Esophagus muscularis mucosa (tissue), 4 donors: Measurements from ENCODE around the gene FTO. TPM values are rescaled to one million over a fixed set of nuclear protein-coding genes. Genes with fewer than 3 reads are reported as not detected.
A peak's percentile ranks its signal among the peaks of the same experiment; 100 is the strongest.

Experiments used
- DNase-seq: peaks from one replicate; pipeline ENCODE4 v3.0.0-alpha.2; 2017; ENCODE audit errors: extremely low spot score
- H3K27ac ChIP-seq, 4 donors: fragments of 200-600 bp; sonication (generic); replicated peaks in 1 of 4; 1 replicate in 3 of 4; 2 replicates in 1 of 4; pipeline ENCODE4 v1.5.1; 2016 to 2019; ENCODE audit warnings: mild to moderate bottlenecking in 1 of 4
- H3K27me3 ChIP-seq, 4 donors: fragments of 200-600 bp; sonication (generic); one replicate each; pipeline versions ENCODE4 v1.5.1 to v1.6.0; 2016 to 2019
- H3K36me3 ChIP-seq, 4 donors: fragments of 200-600 bp; sonication (generic); one replicate each; pipeline ENCODE4 v1.5.1; 2016 to 2019
- H3K4me1 ChIP-seq, 4 donors: fragments of 200-600 bp; sonication (generic); one replicate each; pipeline ENCODE4 v1.5.1; 2016 to 2019
- H3K4me3 ChIP-seq, 4 donors: fragments of 200-600 bp; sonication (generic); 1 replicate in 2 of 4; 2 replicates in 2 of 4; pipeline ENCODE4 v1.5.1; 2016 to 2019; ENCODE audit warnings: mild to moderate bottlenecking in 4 of 4, moderate library complexity in 1 of 4
- H3K9me3 ChIP-seq, 4 donors: fragments of 200-600 bp; sonication (generic); 1 replicate in 3 of 4; 2 replicates in 1 of 4; pipeline ENCODE4 v1.5.1; 2016 to 2019
- EP300 ChIP-seq: sonication (generic); formaldehyde crosslinking; IDR thresholded peaks from one replicate; pipeline ENCODE4 v1.6.1; 2017; ENCODE audit warnings: antibody characterized with exemption
- POLR2A ChIP-seq: fragments of 450-650 bp; IDR thresholded peaks from one replicate; pipeline ENCODE4 v1.6.1; 2017; ENCODE audit warnings: antibody characterized with exemption, moderate library complexity, mild to moderate bottlenecking, low read depth
- POLR2AphosphoS5 ChIP-seq, 2 donors: sonication (generic); formaldehyde crosslinking; IDR thresholded peaks; one replicate each; pipeline ENCODE4 v1.6.1; 2017; ENCODE audit warnings: antibody characterized with exemption in 2 of 2
- WGBS: methylation state at CpG from one replicate; pipeline ENCODE4 v1.1.5; 2018; 5-methylcytosine and 5-hydroxymethylcytosine counted together
- intact Hi-C: fragments of 100-400 bp; cut with DNase I; formaldehyde crosslinking; loops from one replicate; pipeline ENCODE4 v1.15.1; 2023
- total RNA-seq, 4 donors: library from RNA; depleted of rRNA; stranded (reverse); fragments of >200 nt; gene quantifications; one replicate each; pipeline versions ENCODE4 v1.1.0 to v1.2.1, GENCODE V29; 2016
- TF ChIP-seq, protein P1 (sequence below), 3 experiments: fragments of 200-600 bp in 2 of 3; fragments of 450-650 bp in 1 of 3; sonication (generic) in 2 of 3; IDR thresholded peaks; one replicate each; pipeline ENCODE4 v1.5.1; 2017 to 2019; ENCODE audit warnings: antibody characterized with exemption in 3 of 3, mild to moderate bottlenecking in 2 of 3, moderate library complexity in 1 of 3

The FTO gene
- total RNA-seq, 4 donors from 2014 or later: 101 to 121 (median 112) TPM

DNA sequence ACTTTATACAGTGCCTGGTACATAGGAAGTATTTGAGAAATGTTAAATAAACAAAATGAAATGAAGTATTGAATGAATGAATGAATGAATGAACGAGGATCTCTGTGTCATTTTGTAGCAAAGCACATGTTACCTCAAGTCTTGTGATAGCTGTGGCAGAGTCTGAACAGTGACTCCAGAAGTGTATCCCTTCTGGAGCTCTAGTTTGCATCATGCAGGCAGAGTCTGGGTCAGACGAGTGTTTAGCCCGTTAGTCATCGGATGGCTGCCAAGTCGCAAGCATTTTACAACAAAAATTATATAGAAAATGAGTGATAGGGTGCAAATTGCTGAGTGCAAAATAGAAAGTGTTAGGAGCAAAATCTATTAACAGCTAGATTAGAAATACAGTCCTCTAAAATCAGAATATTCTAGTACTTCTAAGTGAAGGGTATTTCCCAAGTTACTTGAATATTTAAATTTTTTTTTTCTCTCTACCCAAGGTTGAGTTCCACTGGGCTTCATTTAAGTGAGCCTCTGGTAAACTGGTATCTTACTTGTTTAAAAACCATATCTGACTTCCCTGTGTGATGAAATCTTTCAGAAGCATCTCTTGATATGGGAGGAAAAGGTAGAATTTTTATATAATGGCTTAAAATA is 113.3 kb downstream of the FTO start:
- intact Hi-C loops: no loop called here
- 50% methylated on average over 5 of the region's 5 CpGs for WGBS

DNA sequence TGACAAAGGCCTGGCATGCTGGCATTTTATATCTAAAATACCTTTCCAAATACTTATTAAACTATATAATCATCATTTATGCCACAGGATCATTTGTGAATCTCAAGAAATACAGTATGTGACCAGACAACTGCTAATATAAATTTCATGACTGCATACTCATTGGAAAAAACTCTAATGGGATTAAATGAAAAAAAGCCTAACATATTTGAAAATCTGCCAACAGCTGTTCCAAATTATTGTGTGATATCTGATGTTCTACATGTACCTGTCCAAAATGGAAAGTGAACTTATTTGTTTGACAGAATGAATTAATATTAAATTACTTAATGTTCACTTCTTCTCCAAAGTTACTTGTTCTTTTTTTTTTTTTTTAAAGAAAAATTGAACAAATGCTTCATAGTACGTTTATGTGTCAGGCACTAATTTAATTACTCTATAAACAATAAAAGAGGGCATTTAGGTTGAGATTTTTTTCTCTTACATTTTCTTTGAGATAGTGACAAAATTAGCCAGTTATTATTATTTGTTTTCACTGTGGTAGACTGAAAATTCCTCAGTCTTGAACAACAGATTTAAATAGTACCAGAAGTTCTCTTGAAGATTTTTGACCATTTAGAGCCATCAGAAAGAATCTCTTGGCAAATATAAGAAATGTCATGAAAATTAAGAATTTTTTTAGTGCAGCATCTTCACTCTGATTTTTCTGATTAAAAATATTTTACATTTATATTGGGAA is 114.0 kb downstream of the FTO start:
- Histone ChIP-seq H3K27me3 (no peaks in the 10 kb centered on the region), H3K4me3 (no peak overlapping the region), H3K4me1 (peaks cover 5 to 41% (median 27%) of the 10 kb centered on the region in 4 donors), H3K9me3 (no peaks in the 10 kb centered on the region), H3K36me3 (peaks cover 0 to 30% (median 8%) of the 10 kb centered on the region in 4 donors), H3K27ac (peak overlapping the region in 3 of 4 donors; percentile 12 to 49 (median 45))
- intact Hi-C loops: no loop called here
- DNase-seq: no peak
- WGBS: 33% methylated on average over 1 of the region's 1 CpG
- TF ChIP-seq, protein P1, sequence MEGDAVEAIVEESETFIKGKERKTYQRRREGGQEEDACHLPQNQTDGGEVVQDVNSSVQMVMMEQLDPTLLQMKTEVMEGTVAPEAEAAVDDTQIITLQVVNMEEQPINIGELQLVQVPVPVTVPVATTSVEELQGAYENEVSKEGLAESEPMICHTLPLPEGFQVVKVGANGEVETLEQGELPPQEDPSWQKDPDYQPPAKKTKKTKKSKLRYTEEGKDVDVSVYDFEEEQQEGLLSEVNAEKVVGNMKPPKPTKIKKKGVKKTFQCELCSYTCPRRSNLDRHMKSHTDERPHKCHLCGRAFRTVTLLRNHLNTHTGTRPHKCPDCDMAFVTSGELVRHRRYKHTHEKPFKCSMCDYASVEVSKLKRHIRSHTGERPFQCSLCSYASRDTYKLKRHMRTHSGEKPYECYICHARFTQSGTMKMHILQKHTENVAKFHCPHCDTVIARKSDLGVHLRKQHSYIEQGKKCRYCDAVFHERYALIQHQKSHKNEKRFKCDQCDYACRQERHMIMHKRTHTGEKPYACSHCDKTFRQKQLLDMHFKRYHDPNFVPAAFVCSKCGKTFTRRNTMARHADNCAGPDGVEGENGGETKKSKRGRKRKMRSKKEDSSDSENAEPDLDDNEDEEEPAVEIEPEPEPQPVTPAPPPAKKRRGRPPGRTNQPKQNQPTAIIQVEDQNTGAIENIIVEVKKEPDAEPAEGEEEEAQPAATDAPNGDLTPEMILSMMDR (IDR thresholded peaks at IDR 0.05): no peak
- TF ChIP-seq POLR2AphosphoS5 (IDR thresholded peaks at IDR 0.05) (no peak), POLR2A (no peak), EP300 (no peak)

More for the DNA sequence above, 113.3 kb downstream of the FTO start:
- Histone ChIP-seq H3K27me3 (no peaks in the 10 kb centered on the region), H3K9me3 (no peaks in the 10 kb centered on the region), H3K36me3 (peaks cover 0 to 38% (median 11%) of the 10 kb centered on the region in 4 donors), H3K4me3 (no peak overlapping the region), H3K27ac (peak overlapping the region in 3 of 4 donors; percentile 12 to 49 (median 45)), H3K4me1 (peaks cover 5 to 34% (median 26%) of the 10 kb centered on the region in 4 donors)
- peak in 1 of 2 donors; percentile 30 for TF ChIP-seq POLR2AphosphoS5 (IDR thresholded peaks at IDR 0.05)
- no peak for TF ChIP-seq EP300
- no peak for DNase-seq

DNA sequence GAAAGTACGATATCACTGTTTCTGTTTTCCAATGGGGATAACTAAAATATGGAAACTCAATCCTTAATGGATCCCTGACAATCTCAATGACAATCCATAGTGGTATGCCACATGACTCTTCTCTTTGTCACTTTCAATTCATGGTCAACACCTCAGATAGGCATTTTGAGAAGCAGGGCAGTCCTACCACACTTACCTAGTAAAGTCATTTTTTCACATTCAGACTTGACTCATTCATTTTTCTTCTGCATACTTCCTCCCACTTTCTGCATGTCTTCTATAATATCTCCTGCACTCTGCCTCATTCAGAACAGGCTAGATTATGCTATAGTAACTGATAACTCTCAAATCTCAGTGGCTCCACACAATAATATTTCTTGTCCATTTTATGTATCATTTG is 117.5 kb downstream of the FTO start:
- TF ChIP-seq, protein P1 (IDR thresholded peaks at IDR 0.05): no peak
- TF ChIP-seq POLR2A: no peak
- no peak for TF ChIP-seq POLR2AphosphoS5 (IDR thresholded peaks at IDR 0.05)
- no peak for TF ChIP-seq EP300
- Histone ChIP-seq H3K4me1 (peaks cover 5 to 38% (median 21%) of the 10 kb centered on the region in 4 donors), H3K27me3 (no peaks in the 10 kb centered on the region), H3K27ac (no peak overlapping the region), H3K36me3 (peaks cover 6 to 8% (median 7%) of the 10 kb centered on the region in 4 donors), H3K9me3 (no peaks in the 10 kb centered on the region), H3K4me3 (no peak overlapping the region)
- intact Hi-C loops: no loop called here
- DNase-seq: no peak
- 90% methylated on average over 1 of the region's 1 CpG for WGBS

DNA sequence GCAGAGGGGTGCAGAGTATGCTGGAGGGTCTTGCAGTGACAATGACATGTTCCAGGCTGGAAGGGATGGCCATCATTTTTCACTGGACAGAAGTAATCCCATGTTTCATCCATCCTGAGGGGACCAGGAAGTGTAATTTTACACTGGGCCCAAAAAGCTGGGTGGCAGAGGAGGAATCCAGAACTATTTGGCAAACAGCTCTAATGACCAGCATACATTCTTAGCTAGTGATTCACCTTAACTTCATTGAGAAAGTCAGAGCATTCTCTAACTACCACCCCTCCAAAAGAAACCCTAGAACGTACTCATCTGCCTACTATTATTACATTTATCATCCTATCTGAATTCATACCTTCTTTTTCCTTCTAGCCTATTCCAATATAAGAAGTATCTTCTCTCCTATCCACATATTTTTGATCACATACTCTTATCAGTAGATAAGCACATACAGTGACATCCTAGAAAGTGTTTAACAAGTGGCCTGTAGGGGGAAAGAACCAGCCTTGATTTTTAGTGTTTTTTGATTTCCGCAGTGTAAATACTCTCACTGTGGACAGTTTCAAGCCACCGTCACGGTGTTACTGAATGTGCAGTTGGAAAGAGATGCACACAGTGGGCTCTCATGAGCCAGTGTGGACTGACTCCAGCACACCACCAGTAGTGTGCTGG is 118.1 kb downstream of the FTO start:
- intact Hi-C loops: no loop called here
- Histone ChIP-seq H3K27me3 (no peaks in the 10 kb centered on the region), H3K4me1 (peaks cover 8 to 32% (median 15%) of the 10 kb centered on the region in 4 donors), H3K36me3 (peaks cover 7 to 14% (median 8%) of the 10 kb centered on the region in 4 donors), H3K9me3 (no peaks in the 10 kb centered on the region), H3K27ac (no peak overlapping the region), H3K4me3 (no peak overlapping the region)
- DNase-seq: no peak
- TF ChIP-seq, protein P1 (IDR thresholded peaks at IDR 0.05): no peak
- TF ChIP-seq POLR2A: no peak
- TF ChIP-seq POLR2AphosphoS5 (IDR thresholded peaks at IDR 0.05): no peak
- no peak for TF ChIP-seq EP300
- 85% methylated on average over 4 of the region's 4 CpGs for WGBS
